GM18867 (cell line): ENCODE data around the gene ULK1.
A peak's percentile ranks its signal among the peaks of the same experiment; 100 is the strongest.
"Not testable (repeated sequence)": the region's sequence is repeated elsewhere in the genome, so short reads cannot be mapped to it uniquely, and the experiment has no call there.

Experiments used
- ATAC-seq: cut with Tn5 transposase; IDR thresholded peaks from one replicate; pipeline ENCODE4 v1.9.1; 2021; ENCODE audit warnings: mild to moderate bottlenecking, moderate library complexity; ENCODE audit not compliant: unreplicated experiment

Gene ULK1

GRCh38 chr12:131940141-131940547, 45.7 kb downstream of the ULK1 start:
- no peak for ATAC-seq

DNA sequence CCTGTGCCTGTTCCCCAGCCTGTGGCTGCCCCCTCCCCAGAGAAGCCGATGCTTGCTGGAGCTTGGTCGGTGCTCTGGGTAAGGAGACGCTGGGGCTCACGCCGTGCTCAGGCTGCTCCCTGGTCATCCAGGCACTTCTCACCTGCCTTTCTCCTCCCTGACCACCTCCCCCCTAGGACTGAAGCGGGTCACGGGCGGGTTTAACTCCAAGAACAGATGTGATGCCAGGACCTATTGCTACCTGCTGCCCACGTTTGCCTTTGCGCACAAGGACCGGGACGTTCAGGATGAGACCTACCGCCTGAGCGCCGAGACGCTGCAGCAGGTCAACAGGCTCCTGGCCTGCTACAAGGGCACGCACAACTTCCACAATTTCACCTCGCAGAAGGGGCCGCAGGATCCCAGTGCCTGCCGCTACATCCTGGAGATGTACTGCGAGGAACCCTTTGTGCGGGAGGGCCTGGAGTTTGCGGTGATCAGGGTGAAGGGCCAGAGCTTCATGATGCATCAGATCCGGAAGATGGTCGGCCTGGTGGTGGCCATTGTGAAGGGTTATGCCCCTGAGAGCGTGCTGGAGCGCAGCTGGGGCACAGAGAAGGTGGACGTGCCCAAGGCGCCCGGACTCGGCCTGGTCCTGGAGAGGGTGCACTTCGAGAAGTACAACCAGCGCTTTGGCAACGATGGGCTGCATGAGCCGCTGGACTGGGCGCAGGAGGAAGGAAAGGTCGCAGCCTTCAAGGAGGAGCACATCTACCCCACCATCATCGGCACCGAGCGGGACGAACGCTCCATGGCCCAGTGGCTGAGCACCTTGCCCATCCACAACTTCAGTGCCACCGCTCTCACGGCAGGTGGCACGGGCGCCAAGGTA, 46.9 kb downstream of the ULK1 start:
- ATAC-seq, result no peak

- no peak for ATAC-seq
Measured at GRCh38 chr12:131941987-131942341, 47.5 kb downstream of the ULK1 start.

GRCh38 chr12:131942671-131943070, 48.2 kb downstream of the ULK1 start:
- ATAC-seq, result no peak

GRCh38 chr12:131943389-131943788, 49.0 kb downstream of the ULK1 start:
- ATAC-seq, result no peak

DNA sequence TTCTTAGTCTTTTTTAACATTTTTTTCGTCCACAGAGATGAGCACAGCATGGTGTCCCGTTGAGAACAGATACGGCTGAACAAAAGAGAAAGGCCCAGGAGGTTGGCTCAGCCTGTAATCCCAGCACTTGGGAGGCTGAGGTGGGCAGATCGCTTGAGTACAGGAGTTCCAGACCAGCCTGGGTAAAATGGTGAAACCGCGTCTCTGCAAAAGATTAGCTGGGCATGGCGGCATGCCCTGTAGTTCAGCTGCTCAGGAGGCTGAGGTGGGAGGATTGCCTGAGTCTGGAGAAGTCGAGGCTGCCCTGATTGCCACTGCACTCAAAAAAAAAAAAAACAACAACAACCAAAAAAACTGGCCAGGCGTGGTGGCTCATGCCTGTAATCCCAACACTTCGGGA, 49.5 kb downstream of the ULK1 start:
- ATAC-seq, result no peak

GRCh38 chr12:131944601-131945251, 50.3 kb downstream of the ULK1 start:
- no peak for ATAC-seq

DNA sequence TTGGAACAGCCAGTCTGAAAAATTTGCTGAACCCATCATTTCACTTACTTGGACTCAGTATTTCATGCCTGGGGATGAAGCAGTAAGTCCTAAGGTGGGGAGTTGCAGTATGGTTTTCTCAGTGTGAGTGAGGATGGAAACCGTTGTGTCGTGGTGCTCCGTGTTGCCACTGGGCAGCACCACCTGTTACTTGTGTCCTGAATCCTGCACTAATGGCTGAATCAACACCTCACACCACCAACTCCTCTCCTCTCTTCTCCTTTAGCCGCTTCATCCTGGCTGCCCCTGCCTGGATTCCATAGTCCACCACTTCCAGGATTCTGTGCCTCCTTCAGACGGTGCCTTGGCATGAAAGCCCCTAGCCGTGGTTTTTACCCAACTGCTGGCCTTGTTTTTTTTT, 52.3 kb downstream of the ULK1 start:
- ATAC-seq, result no peak

DNA sequence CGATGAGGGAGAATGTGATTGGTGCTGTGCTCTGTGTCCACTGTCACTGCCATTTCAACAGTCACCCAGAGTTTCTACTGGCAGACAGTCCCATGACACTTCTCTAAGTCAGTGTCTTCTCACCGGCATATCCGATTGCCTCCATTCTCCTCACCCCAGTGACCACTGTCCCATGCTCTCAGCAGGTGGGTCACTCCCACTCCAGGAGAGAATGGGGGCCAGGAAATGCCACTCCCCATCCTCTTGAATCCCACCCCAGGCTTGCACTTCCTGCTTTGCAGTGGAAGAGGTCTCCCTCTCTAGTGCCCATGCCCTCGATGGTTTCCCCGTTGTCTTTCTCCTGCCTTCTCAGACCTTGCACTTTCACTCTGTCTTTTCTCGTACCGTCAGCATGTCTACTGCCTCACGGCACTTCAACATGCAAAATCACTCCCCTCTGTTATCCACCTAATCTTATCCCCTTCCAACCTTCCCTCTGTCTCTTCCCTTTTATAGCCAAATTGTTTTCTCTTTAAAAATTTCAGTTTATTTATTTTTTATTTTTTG, 53.1 kb downstream of the ULK1 start:
- ATAC-seq, result no peak

DNA sequence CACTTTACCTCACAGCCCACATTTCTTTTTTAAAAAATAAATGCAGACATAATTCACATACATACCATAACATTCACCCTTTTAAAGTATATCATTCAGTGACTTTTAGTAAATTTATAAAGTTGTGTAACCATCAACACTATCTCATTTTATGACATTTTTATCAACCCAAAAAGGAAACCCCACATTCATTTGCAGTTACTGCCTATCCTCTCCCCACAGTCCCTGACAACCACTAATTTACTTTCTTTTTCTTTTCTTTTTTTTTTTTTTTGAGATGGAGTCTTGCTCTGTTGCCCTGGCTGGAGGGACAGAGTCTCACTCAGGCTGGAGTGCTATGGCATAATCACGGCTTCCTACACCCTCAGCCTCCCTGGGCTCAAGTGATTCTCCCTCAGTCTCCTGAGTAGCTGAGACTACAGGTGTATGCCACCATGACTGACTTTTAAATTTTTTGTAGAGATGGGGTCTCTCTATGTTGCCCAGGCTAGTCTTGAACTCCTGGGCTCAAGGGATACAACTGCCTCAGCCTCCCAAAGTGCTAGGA, 53.8 kb downstream of the ULK1 start:
- ATAC-seq, result no peak

DNA sequence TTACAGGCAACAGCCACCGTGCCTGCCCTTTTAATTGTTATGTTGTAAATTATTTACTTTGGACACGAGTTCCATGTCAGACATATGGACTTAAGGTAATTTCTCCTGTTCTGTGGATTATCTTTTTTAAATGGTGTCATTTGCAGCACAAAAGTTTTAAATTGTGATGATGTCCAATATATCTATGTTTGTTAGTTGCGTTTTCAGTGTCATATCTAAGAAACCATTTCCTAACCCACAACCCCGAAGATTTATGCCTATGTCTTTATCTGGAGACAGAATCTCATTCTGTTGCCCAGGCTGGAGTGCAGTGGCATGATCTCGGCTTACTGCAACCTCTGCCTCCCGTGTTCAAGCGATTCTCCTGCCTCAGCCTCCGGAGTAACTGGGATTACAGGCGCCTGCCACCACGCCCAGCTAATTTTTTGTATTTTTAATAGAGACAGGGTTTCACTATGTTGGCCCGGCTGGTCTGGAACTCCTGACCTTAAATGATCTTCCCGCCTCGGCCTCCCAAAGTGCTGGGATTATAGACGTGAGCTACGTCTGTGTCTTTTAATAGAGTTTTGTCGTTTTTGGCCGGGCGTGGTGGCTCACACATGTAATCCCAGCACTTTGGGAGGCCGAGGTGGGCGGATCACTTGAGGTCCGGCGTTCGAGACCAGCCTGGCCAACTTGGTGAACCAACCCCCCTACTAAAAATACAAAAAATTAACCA, 54.5 kb downstream of the ULK1 start:
- ATAC-seq, result not testable (repeated sequence)

DNA sequence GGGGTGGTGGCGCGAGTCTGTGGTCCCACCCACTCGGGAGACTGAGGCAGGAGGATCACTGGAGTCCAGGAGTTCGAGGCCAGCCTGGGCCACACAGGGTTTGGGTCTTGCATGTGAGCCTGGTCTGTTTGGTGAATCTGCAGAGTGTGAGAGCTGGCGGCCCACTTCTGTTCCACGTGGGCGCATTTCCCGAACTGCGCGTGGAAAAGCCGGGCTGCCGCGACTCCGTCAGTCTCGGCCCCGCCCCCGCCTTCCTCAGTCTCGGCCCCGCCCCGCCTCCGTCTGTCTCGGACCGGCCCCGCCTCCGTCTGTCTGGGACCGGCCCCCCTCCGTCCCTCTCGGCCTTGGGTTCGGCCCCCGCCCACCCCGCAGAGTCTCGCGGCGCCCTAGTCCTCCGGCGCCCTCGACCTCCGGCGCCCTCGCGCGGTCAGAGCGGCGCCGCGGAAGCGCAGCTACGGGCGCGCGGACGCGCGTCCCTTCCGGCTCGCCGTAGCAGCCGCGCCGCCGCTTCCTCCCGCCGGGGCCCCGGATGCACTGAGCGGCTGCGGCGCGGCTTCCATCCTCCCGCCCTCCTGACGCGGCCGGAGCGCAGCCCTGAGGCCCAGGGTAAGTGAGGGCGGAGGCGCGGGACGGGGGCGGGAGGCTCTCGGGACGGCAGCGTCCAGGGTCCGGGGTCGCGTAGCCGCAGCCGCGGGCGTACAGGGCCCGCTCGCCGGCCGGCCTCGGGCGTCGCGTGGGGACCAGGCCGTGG, 55.2 kb downstream of the ULK1 start, which contains the start of gene EP400:
Gene EP400 (plus strand): TSS at position 512 of the 751 bp plus-strand sequence. CDS start 10,678 bp downstream, outside the sequence.
- peak; percentile 88 for ATAC-seq

DNA sequence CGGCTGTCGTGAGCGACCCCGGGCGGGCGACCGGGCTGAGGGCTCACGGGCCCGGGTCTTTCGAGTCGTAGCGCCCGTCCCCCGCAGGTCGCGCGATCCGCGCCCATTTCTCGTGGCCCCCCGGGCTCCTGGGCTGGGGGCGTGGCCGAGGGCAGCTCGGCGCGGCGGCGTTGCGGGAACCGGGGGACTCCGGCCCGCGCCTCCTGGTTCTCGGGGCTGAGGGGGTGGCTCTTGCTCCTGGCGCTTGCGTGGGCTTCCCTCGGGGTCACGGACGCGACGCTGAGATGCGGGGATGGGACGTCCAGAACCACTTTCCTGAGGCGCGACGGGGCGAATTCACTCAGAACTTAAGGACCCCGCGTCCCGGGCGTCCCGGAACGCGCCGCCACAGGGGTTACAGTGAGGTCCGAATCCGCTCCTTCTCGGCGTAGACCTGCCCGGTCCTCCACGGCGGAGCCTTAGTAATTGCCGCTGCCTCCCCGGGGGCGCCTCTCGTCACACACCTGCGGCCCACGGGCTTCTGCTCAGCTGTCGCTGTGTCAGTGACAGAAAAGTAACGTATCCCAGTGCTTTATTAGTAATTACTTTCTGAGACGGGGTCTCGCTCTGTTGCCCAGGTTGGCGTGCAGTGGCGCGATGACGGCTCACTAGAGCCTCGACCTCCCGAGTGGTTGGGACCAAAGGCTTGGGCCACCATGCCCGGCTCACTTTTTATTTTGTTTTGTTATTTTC, 55.9 kb downstream of the ULK1 start:
- ATAC-seq, result peak; percentile 29

GRCh38 chr12:131953810-131954209, 59.4 kb downstream of the ULK1 start:
- ATAC-seq, result not testable (repeated sequence)

GRCh38 chr12:131954460-131954859, 60.0 kb downstream of the ULK1 start:
- ATAC-seq, result not testable (repeated sequence)

DNA sequence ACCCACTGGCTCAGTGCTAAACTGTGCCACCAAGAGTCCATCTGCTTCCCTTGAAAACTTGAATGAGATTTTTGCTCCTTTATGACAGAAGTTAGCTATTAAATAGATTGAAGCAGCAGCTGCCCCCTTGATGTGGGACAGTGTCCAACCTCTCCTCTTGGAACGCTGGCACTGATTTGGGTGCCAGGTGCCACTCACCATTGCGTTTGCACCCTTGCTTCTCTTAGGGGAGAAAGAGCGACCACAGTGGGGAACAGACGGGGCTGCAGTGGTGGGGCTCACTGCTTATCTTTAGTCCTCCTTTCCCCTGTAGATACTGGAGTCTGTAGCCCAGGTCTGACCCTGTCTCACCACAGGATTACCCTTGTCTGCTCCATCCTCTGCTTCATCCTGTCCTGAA, 64.7 kb downstream of the ULK1 start:
- no peak for ATAC-seq

- no peak for ATAC-seq
Measured at GRCh38 chr12:131959641-131960589, 65.5 kb downstream of the ULK1 start.

- ATAC-seq, result not testable (repeated sequence)
Measured at GRCh38 chr12:131960590-131961325, 66.3 kb downstream of the ULK1 start.
